Hypothalamus (tissue), 51 donors: ENCODE measurements around the gene SLC6A19.
"Not testable (repeated sequence)": the region's sequence is repeated elsewhere in the genome, so short reads cannot be mapped to it uniquely, and the experiment has no call there.

Experiments
- DNase-seq, 51 donors: peaks; one replicate each; lab custom pipeline; 2025; lab: John Stamatoyannopoulos, UW

Gene SLC6A19

DNA sequence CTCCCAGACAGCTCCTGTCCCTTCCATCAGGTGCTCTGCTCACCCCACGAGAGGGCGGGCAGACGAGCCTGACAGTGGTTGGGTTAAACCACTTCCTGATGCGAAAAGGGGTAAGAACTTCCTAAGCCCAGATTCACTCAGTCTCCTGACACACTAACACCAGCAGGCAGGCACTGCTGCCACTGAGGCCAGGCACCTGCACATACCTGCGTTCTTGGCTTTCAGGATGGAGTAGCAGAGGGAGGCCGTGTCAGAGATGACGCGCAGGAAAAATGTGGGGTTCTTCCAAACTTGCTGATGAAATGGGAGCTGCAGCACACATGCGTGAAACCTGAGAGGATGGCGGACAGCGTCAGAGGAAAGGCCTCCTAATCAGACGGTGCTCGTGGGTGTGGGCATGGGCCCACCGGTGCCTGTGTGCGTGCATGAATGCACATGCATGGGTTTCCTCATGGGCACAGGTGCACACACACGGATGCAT is 53.7 kb downstream of the SLC6A19 start:
- DNase-seq: no peak

DNA sequence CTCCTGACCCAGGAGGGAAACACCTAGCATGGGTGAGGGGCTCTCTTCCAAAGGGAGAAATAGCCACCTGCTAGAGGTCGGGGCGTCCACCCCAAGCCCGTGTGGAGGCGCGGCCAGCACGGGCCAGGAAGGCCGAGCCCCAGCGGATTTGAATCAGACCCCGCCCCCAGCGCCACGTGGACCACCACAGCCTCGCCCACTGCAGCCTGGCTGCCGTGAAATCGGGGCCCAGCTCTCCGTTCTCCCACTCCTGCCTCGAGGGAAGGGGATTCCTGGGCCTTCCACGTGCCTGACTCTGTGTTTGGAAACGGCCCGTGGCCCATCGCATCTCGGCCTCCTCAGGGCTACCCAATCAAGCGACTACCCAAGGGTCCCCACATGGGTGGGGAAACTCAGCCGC is 55.4 kb downstream of the SLC6A19 start:
- no peak for DNase-seq

DNA sequence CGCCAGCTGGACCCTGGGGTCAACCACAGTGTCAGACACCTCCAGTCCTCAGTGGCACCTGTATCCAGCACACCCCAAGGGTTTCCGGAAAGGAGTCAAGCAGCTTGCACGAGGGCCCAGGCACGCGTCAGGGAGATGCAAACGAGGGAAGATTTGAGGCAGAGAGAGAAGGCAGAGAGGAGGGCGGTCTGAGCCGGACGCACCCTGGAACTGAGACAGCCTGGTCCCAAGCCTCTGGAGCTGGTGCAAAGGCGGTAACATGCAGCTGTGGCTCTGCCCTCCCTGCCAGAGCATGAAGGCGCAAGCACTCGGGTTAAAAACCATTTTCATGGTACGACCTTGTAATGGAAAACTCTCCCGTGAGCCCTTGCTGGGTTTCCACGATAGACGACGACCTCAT is 56.0 kb downstream of the SLC6A19 start:
- DNase-seq: no peak

DNA sequence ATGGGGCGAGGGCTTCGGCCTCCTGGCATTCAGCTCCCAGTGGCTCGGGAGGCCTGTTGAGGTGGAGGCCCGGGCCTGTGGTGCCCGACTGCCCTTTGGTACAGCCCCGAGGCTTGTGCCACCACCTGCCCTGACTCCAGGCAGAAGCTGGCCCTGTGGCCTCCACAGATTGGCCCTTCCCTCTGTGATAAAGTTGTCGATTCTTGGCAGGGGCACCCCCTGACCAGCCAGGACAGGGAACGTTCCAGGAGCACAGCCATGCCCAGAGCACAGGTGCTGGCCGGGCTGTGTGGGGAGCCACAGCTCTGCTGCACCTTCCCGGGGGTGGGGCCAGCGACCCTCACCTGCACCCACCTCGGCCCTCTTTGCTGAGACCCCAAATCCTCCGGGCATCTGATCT is 56.4 kb downstream of the SLC6A19 start:
- no peak for DNase-seq

DNA sequence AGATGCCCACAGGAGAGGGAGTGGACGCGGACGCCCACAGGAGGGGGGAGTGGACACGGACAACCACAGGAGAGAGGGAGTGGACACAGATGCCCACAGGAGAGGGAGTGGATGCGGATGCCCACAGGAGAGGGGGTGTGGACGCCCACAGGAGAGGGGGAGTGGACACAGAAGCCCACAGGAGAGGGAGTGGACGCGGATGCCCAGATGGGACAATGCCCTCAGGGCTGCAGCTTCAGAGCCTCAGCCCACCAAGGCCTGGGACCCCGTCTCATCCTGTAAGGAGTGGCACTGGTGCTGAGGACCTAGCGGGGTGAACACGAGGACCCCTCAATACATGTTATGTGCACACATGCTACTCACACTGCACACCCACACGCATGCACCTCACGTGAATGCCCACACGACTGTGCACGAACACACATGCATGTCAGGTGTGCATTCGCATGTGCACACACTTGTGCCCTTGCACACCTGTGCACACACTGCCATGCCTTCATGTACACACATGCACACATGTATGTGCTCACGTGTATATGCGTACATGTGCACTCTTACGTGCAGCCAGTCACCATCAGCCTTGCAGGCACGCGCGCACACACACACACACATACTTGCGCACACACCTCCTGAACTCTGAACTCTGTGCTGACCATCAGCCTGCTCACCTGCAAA is 58.5 kb downstream of the SLC6A19 start:
- no peak for DNase-seq

DNA sequence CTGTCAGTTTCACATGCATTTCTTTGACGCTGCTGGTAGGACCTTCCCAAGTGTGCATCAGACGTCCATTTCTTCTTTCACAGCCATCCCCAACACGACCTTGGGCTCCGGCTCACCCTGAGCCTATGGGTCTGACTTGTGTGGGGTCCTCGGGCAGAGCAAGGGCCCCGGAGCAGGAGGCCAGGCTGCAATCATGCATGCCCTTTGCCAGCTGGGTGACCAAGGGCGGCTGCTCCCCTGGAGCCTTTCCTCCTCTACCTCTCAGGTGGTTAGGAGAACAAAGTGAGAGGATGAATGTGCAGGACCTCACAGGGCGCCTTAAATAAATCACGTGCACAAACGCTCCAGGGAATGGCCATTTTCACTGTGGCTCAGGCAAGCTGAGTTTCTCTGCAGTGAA is 60.2 kb downstream of the SLC6A19 start:
- DNase-seq: no peak

DNA sequence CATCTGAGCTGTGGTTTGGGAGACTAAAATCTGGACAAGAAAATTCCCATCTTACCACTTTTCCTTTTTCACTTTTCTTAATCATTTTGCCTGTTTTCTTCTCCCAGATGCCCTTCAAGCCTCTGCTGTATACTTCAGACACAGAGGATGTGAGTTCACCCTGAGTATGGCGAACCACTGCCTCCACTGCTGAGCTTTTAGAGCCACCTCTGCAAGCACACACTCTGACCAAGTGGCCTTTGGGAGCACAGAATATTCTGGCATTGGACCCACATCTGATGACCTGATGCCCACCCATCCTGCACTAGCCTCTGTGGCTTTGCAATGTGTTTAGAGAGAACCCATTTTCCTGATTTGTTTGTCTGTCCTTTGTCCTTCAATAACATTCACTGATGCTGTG is 61.0 kb downstream of the SLC6A19 start:
- no peak for DNase-seq

DNA sequence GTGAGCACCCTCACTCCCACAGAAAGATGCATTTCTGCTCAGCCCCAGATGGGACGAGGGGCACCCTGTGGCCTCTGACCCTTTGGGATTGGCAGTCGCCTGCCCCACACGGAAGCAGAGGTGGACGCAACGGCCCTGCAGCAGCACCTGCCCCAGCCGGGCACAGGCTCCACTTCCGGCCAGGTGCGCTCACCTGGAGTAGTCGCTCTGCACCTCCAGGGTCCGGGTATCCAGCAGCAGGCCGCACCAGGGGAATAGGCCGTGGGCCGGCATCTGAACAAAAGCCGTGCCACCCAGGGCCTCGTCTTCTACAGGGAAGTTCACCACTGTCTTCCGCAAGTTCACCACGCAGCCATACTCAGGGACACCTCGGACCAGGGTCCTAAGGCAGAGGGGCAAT is 62.8 kb downstream of the SLC6A19 start:
- DNase-seq: no peak

DNA sequence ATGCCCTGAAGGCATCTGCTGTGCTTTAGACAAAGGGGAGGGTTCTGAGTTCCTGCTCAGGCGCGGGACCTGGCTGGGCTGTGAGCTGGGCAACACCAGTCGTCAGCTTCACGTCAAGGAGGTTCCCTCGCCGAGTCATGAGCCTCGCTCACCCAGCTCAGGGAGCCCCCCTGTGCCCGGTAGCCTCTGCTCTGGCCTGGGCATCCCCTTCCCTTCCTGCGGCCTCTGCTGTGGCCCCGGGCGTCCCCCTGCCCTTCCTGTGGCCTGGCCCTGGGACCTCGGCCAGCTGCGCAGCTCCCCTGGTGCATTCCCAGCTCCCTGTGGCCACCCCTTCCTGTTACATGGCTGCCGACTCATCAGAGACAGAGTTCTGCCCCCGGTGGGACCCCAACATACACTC is 63.6 kb downstream of the SLC6A19 start:
- no peak for DNase-seq

DNA sequence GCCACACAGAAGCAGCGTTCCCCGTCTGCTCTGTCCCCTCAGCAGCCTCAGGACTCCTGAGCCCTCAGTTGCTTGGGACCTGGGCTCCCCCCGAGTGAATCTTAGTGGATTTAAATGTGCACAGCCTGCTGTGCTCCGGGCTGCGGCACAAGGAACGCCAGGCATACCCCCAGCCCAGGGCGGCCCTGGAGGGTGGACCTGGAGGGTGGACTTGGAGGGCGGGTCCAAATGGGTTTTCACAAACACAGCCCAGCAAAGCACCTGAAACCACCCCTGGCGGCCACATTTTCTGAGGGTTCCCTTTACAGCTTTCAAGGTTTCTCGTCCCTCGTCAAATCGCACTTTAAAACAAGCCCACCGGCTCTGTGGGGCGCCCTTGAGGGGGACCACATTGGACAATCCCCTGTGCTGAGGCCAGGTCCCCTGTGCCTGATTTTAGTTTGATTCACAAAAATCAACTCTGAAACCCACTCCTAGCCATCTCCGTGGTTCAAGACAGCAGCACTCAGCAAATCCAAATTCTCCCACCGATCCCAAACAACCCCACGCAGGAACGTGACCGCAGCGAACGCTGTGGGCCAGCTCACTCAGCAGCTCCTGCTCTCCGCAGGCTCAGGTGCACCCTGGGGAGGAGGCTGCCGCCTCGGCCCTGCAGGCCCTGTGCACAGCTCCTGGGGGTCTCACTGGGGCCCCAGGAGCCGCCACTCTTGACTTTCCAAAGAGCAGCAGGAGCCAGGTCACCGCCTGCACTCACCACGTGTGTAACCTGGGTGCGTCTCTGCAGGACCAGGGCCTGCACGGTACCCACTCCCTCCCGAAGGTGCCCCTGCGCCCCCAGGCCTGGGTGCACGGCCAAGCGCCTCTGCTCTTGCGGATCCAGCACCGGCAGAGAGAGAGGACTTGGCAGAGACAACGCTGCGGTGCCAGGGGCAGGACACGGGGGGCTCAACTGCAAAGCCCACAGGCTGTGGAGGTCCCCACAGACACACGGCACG is 64.4 kb downstream of the SLC6A19 start:
- no peak for DNase-seq

DNA sequence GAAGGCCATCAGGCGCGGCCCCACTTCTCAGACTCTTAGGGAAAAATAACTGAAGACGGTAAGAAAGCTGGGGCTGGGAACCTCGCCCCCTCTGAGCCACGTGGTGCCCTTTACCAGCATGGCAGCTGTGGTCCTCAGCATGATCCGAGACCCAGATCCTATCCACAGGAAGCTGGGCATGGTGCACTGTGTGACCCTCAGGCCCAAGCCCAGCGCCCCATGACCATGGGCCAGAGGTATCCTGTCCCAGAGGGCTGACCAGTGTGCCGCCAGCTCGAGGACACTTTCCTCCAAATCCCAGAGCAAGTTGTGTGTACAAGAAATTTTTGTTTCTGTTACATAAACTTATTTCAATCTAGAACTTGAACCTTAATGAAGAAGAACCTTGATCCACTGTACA is 65.4 kb downstream of the SLC6A19 start:
- DNase-seq: no peak

DNA sequence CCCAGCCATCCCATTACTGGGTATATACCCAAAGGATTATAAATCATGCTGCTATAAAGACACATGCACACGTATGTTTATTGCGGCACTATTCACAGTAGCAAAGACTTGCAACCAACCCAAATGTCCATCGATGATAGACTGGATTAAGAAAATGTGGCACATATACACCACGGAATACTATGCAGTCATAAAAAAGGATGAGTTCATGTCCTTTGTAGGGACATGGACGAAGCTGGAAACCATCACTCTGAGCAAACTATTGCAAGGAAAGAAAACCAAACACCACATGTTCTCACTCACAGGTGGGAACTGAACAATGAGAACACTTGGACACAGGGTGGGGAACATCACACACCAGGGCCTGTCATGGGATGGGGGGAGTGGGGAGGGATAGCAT is 66.1 kb downstream of the SLC6A19 start:
- not testable (repeated sequence) for DNase-seq

DNA sequence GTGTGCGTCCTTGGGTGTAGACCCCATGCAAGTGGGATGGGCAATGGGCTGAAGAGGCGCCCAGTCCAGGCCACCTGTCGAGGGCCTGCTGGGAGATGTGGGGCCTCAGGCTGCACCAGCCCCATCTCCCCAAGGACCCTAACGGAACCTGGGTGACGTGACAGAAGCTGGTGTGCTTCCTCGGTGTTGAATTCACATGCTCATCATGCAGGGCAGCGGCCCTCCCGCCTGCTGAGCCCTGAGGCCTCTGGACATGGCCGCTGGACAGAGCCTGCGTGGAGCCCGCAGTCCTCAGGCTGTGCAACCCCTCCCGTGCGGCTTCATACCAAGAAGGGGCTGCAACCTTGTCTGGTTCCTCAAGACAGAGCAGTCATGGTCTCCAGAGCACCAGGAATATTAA is 66.7 kb downstream of the SLC6A19 start:
- no peak for DNase-seq

DNA sequence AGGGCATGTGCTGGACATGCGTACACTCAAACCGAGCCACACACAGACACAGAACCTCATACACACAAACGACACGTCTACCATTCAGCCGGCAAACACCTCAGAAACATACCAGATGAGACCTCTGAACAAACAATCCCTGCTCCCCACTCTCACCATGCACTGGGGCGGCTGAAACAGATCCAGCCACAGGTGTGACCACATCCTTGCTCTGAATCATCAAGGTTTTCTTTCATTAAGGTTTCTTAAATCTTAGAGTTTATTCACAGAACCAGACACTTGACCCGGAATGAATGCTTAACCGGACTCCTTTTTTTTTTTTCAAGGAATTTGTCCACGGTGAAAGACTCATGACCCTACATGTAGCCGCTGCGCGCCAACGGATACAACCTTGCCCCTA is 67.3 kb downstream of the SLC6A19 start:
- DNase-seq: no peak

DNA sequence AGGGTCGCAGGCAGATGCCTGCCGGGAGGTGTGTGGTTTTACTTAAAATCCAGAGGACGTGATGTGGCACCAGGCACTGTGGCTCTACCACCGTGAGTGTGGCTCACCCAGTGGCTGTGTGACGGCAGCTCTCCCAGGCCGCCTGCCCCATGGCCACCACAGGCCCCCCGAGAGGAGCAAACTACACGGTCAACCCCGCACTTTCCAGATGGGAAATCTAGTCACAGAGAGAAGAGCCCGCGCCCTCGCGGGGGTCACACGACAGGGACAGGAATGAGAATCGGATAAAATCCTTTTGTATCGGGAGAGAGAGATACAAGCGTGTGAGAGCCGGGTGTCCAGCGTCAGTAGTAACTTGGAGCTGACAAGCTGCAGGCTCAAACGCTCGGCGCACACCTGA is 69.0 kb downstream of the SLC6A19 start:
- no peak for DNase-seq

DNA sequence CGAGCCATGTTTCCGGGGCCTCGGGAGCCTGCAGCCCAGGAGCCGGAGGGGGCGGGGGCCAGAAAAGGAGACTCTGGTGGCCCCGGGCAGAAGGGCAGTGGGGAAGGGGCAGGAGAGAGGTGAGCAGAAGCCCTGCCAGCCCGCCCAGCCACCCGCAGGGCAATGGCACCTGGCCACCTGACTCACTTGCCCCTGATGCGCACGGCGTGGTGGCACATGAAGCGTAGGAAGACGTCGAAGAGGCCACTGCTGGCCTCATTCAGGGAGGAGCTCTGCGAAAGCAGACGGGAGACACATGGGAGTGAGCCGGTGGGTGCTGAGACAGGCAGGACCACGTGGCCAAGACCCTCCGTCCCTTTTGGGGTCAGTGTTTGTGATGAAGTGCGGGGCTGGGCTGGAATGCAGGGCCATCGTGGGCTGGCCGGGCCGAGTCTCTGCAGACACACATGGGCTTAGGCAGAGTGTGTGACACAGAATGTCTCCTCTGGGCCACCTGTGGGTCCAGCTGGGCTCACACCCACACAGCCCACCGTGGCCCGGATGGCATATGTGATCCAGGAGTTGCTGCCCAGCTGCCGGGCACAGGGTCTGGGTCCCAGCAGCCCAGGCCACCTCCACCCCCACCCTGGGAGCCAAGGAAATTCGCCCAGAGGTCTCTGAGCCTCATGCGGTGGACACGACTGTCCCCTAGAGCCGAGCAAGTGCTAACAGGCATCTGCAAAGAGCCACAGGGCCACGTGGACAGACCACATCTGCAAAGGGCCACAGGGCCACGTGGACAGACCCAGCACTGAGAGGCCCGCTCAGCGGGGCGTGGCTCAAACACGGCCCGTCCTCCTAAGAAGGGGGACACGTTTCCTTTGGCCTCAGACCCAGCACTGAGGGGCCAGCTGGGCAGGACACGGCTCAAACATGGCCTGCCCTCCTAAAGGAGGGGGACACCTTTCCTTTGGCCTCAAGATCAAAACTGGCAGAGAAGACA is 69.8 kb downstream of the SLC6A19 start:
- no peak for DNase-seq

DNA sequence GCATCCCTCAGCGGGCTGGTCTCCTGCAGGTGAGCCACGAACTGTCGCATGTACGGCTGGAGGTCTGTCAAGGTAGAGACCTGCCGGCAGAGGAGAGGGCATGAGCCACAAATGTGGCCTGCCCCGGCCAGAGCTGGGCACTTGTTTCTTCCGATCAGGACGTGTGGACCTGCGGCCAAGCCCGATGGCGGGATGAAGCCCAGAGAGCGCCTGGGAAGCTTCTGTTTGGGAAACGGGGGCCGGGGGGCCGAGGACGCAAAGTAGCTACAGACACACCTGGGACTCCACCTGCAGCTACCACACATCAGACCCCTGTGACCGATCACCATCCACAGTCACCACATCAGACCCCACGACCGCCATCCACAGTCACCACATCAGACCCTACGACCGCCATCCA is 70.8 kb downstream of the SLC6A19 start:
- DNase-seq: no peak

DNA sequence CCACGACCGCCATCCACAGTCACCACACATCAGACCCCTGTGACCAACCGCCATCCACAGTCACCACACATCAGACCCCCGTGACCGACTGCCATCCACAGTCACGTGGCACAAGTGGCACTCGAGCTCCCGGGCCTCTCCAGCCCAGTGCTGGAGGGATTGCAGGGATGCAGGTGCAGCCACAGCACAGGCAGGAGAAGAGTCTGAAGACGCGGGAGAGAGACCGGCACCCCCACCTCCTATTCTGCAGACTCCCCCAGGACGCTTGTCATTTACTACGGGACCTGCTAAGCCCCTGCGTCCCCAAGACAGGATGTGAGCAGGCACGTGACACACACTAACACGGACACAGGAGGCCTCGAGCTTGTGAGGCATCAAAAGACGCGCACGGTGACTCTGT is 72.3 kb downstream of the SLC6A19 start:
- DNase-seq: no peak

DNA sequence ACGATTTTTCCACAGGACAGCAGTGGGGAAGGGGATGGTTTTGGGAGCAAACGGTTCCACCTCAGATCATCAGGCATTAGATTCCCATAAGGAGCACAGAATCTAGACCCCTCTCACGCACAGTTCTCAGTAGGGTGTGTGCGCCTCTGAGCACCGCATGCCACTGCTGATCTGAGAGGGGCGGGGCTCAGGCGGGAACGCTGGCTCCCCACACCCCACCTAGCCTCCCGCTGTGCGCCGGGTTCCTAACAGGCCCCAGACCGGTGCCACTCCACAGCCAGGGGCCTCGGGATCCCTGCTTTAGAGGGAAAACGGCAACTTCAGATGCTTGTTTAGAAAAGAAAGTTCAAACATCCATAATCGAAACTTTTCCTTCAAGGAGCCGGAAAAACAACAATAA is 73.1 kb downstream of the SLC6A19 start:
- DNase-seq: no peak
